Stimulated activated CD4-positive, alpha-beta T cell treated with anti-CD3 and anti-CD28 coated beads, Interleukin-1b, Interleukin-23, amount 100 ng/mL, for 24 hours (primary cell): ENCODE measurements around the gene TMEM87B.
"Not testable (repeated sequence)": the region's sequence is repeated elsewhere in the genome, so short reads cannot be mapped to it uniquely, and the experiment has no call there.

Experiments used
- DNase-seq, 4 experiments: peaks; one replicate each; pipeline ENCODE4 v3.0.0-alpha.2; 2020; ENCODE audit warnings: low read depth in 4 of 4, low spot score in 1 of 4

Gene TMEM87B

DNA sequence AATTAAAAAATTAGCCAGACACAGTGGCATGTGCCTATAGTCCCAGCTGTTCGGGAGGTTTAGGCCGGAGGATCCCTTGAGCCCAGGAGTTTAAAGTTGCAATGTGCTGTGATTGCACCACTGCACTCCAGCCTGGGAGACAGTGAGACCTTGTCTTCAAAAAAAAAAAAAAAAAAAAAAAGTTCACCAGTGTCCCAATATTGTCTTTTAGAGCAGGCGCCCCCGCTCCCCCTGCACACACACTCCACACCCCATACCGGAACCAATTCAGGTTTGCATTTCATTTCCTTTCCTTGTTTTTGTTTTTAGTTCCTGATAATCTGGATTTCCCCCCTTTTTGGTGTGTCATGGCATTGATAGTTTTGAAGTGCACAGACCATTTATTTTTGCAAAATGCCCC is 10.4 kb downstream of the TMEM87B start:
- no peak for DNase-seq

DNA sequence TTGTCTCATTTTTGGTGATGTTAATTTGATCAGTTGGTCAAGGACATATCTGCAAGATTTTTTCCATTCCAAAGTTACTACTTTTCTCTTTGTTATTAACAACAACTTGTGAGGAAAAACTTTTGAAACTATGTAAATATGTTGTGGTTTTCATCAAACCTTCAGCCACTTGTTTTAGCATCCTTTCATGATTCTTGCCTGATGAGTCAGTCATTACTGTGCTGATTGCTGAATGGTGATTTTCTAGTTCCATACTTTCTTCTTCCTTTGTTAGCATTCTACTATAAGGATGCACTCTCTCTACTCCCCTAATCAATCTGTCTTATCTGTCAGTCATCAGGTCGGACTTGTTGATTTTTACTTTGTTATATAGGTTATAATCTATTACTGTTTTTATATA is 10.9 kb downstream of the TMEM87B start:
- DNase-seq = no peak

DNA sequence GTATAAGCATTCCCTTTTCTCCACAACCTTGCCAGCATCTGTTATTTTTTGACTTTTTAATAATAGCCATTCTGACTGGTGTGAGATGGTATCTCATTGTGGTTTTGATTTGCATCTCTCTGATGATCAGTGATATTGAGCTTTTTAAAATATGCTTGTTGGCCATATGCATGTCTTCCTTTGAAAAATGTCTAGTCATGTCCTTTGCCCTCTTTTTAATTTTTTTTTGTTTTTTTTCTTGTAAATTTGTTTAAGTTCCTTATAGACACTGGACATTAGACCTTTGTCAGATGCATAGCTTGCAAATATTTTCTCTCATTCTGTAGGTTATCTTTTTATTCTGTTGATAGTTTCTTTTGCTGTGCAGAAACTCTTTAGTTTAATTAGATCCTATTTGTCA is 14.7 kb downstream of the TMEM87B start:
- not testable (repeated sequence) for DNase-seq

DNA sequence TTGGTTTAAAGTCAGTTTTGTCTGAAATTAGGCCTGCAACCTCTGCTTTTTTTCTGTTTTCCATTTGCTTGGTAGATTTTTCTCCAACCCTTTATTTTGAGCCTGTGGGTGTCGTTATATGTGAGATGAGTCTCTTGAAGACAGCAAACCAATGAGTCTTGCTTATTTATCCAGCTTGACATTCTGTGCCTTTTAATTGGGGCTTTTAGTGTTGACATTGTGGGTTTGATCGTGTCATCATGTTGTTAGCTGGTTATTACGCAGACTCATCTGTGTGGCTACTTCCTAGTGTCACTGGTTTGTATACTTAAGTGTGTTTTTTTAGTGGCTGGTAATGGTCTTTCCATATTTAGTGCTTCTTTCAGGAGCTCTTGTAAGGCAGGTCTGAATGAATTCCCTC is 18.8 kb downstream of the TMEM87B start:
- no peak for DNase-seq

DNA sequence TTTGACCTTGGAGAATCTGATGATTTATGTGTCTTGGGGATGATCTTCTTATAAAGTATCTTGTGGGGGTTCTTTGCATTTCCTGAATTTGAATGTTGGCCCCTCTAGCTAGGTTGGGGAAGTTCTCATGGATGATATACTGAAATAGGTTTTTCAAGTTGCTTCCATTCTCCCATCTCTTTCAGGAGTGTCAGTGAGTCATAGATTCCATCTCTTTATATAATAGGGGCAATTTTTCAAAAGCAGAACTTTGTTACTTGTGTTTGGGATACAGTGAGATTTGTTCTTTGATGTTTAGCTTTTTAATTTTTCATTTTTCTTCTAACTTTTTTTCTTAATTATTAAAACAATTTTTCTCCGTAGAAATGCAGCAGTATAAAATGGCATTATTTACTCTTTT is 19.4 kb downstream of the TMEM87B start:
- no peak for DNase-seq

DNA sequence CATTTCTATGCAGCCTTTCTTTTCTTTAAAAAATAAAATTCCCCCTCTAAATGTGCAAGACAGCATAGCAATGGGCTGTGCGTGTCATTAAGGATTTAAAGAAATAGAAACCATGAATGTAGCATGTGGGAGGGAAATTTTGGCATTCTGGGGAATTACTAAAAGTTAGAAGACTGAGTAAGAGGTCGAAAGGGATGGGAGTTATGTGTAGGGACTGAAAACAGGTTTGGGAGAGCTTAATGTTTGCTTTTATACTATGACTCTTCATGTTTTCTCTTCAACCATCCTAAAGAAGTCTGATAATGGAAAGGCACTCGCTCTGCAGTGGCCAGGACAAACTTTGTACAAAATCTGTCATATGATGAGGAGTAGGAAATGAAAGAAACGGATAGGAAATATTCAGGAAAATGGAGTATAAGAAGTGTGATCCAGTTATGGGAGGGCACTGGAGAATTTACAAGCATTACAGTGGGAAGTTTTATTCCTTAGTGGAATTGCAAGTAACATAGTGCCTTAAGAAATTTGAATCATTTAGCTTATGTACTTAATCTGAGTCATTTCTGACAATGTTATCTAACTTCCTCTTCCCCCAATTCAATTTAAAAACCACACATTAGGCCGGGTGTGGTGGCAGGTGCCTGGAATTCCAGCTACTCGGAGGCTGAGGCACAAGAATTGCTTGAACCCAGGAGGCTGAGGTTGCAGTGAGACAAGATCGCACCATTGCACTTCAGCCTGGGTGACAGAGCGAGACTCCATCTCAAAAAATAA is 20.6 kb downstream of the TMEM87B start:
- DNase-seq = no peak

DNA sequence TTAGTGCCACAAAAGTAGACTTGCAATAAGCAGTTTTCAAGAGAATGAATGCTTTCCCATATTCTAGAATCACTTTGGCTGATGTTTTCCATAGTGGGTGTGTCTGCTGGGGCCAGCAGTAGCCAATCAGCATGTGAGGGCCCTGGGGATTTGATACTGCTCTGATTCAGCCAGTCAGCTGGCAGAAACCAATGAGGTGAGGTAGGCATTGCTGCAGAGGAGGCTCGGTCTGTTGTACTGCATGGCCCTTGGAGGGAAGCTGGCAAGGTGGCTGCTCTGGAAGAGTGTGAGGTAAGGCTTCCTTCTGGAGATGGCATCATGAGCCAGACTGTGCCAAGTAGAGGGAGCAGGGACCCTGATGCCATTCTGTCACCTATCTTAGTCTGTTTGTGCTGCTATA is 22.7 kb downstream of the TMEM87B start:
- DNase-seq = no peak

DNA sequence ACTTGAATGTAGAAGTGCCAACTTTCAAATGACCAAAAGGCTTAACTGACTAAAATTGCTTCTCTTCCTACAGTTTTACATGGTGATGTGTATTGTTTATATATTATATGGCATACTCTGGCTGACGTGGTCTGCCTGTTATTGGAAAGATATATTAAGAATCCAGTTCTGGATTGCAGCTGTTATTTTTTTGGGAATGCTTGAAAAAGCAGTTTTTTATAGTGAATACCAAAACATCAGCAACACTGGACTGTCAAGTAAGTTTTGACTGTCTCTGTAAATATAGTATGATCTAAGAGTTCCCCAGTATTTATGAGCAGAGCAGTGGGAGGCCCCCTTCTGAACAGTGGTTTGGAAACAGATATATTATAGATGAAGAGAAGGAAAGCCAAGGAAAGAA is 26.2 kb downstream of the TMEM87B start:
- no peak for DNase-seq

DNA sequence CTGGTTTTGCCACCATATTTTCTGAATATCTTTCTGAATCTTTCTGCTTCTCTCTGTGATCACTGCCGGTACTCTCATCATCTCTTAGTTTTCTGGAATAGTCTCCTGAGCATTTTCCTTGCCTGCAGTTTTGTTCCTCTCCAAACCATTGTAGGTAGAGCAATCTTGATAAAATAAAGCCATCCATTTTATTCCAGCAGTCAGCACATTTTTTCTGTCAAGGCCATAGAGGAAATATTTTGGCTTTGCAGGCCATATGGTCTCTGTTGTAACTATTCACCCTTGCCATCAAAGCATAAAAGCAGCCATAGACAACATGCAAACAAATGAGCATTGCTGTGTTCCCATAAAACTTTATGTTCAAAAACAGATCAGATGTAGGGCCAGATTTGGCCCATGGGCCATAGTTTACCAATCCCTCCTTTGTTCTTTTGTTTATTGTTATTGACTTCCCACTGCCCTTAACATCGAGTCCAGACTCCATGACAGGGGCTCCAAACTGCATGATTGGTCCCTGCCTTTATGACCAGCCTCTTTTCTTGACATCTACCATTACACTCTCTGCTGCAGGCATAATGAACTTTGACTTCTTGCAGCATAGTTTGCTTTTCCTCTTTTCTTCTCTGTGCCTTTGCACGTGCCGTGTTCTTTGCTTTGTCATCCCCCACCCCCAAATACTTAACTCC is 29.8 kb downstream of the TMEM87B start:
- no peak for DNase-seq

DNA sequence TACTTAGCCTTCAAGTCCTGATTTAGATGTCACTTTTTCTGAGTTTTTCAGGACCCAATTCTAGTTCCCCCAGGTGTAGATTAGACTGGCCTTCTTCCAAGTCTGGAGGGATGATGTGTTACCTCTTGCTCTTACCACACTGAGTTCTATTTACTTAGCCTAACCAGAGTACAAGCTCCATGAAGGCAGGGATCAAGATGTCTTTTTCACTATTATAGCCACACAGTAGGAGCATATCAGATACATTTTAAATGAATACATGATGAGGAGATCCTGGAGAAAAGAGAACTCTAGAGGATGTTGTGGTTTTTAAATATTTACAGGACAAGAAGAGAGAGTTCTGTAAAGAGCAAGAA is 30.3 kb downstream of the TMEM87B start:
- DNase-seq = no peak

DNA sequence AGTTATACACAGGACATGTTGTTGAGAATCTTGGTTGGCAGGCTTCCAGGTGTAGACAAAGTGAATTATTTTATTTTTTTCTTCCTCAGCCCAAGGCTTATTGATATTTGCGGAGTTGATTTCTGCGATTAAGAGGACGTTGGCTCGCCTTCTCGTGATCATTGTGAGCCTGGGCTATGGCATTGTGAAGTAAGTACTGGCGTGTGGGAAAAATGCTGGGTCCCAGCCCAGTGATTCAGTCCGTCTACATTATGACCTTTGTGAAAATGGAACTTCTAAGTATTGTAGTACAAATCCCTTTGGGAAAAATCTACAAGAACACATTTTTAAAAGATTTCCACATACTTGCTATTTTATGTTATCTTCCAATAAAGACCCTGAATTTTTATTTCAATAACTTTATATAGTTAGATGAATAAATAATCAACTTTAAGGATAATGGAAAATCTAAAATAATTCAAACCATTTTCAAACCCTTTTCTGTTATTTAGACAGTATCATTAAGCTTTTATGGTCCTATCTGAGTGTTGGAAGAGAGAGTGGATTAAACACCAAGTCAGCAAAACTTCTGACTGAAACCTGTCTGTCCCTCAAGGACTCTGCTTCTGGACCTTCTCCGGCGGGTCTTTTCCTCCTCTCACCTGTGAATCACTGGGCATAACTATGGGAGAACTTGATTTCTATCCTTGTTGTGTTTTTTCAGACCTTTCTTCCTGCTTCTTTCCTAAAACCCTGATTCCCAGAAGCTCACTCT is 31.0 kb downstream of the TMEM87B start:
- DNase-seq = no peak

DNA sequence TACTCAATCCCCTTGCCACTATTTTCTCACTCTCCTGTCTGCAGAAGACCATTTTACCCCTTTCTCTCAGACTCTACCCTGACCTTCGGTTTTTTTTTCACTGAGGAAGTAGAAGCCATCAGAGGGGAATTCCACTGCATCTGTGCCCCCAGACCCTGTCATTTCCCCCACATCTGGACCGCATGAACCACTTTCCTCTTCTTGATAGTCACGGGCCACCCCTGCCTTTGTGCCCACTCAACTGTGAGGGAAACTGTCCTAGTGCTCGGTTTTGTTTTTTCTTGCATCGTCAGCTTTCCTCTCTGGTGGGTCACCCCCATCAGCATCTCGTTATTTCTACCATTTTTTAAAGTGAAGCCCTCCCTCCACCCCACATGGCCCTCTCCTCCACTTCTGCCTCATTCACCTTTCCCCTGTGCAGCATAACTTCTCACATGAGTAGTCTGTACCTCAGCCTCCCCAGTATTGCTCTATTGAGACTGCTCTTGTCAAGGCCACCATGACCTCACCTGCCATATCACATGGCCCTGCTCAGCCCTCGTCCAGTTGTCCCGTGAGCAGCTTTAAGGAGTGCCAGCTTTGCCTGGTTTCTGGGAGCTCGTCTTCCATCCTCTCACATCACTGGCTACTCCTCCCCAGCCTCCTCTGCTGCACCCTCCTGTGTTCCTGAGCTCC is 32.4 kb downstream of the TMEM87B start:
- no peak for DNase-seq

DNA sequence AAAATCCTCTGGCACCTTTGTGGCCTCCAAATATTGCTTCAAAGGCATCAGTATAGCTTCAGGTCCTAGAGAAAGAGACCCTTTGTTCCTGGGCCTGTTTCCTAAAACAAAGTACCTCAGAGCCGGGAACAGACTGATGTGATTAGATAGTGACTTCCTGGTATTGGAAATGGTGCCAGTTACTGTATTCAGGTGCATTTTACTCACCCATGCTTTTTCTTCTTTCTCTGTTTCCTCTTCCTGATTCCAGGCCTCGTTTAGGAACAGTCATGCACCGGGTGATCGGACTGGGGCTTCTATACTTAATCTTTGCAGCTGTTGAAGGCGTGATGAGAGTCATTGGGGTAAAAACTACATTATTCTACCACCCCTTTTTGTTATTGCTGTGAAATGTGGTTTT is 34.3 kb downstream of the TMEM87B start:
- DNase-seq = no peak

DNA sequence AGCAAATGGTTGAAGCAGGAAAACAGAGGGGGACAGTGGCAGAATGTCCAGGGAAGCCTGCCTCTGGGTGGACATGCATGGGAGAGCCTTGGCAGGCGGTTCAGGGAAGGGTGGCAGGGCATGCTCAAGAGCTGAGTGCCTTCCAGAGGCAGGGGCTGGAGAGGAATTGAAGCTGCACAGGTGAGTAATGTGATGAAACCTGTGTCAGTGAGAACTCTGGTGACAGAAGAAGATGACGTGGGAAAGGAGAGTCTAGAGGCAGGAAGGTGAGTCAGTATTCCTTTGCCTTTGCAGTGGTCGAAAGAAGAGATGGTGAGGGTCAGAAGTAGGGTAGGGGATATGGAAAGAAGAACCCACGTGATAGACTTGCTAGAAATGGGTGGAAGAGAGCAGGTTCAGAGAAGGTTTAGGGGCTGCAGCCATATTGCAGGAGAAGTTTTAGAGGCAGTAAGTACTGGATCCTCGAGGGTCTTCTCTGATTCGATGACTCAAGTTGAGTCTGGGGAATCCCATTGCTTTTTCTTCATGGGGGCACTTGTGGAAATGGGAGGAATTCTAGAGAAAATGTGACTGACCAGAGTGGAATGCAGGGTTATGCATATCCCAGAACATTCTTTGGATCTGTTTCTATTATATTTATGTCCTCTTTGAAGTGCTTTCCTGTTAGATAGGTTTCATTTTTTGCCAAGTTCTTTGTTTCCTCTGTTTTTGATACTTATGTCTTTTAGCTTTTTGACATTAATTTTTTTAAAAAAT is 37.4 kb downstream of the TMEM87B start:
- peak in 1 of 4 experiments; percentile 8 for DNase-seq

DNA sequence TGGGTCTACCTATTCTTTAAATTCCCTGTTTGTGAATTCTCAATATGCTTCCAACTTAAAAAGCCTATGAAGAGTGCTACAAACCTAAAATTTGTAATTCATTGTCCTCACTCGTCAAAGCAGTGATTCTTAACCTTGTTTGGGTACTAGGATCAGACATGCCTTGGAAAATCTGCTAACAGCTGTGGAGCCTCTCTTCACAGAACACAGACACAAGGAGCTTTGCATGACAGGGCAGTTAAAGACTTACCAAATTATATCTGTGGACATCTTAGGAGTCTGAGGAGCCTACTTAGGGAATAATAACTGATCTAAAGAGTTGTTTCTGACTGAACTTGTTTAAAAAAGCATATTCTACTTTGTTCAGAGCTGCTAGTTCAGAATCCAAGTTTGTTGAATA is 38.1 kb downstream of the TMEM87B start:
- DNase-seq = no peak

DNA sequence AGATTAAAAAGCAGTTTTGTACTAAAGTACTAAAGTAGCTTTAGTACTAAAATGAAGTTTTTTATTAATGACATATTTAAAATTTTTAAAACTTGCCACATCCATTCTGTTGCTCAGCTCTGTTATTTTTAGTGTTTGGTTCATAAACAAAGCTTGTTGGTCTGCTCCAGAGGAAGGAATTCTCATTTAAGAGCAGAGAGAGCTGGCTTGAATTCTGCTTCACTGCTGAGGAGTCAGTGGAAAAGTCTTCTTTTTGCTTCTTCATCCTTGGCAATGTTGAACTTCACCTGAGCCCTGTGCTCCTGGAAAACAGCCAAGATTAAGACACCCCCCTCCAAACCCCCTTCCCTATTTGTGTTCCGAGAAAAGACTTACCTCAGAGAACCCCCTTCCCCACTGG is 40.6 kb downstream of the TMEM87B start:
- no peak for DNase-seq

DNA sequence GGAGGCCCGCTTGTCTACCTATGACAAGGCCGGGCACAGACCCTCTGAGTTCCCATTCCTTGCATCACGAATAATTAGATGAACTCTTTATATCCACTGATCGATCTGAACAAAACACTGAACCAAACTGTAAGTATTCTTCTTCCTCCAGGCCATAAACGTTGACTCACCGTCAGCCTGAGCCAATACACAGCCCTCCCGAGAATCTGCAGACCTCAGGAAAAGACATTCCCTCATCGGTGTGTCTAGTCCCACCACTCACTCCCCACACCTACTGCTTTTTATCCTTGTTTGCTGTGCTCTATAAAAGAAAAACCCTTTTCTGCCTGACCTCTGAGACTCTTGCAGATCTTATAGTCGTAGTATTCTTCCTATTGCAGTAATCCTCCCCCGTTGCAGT is 41.0 kb downstream of the TMEM87B start:
- no peak for DNase-seq

DNA sequence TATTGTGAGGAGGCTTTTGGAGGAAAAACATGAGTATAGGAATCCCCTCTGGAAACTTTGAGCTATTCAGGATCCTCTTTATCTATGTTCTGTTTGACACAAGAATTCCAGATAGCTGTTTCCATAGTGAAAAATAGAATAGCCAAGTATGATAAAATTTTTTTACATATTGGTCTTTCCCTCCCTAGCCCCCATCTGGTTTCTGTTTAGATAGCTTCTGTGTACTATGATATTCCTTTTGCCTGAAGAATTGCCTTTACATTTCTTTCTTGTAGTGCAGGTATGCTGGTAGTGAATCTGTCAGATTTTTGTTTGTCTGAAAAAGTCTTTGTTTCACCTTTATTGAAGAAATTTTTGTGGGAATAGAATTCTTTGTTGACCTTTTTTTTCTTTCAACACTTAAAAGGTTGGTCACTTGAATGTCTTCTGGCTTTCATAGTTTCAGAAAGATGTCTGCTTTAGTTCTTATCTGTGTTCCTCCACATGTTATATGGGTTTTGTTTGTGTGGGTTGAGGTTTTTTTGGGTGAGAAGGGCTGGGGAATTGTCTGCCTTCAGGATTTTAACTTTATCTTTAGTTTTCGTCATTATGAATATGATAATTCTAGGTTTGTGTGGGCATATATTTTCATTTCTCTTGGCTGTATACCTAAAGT is 53.2 kb downstream of the TMEM87B start:
- no peak for DNase-seq

DNA sequence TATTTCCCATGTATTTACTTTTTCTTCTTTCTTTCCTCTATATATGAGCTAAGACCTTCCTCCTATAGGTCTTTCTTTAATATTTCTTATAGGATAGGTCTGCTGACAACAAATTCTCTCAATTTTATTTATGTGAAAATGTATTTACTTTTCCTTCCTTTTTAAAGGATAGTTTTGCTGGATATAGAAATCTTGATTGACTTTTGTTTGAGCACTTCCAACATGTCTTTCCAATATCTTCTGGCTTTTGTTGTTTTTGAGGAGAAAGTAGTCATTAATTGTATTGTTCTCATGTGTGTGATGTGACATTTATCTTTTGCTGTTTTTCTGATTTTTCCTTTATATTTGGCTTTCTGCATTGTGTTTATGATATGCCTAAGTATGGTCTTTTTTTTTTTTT is 54.2 kb downstream of the TMEM87B start:
- DNase-seq = no peak

DNA sequence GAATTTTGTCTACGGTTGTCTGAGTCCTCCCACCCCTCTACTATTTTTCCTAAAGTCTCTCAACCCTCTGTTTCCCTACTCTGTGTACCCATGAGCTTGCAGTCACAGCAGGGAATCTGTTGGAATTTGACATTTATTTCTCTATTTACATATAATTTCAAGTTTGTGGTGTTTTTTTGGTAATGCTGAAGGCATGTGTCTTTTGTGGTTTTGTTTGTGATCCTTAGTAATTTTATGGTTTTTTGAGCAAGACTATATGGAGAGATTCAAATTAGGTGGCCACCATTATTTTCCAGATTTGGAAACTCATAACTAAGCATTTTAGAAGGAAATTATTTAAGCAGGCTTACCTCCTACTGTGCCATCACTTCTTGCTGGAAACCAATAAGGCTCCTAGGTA is 55.9 kb downstream of the TMEM87B start:
- no peak for DNase-seq
